Astrocyte of the hippocampus (primary cell): ENCODE measurements around the gene NR6A1.
A peak's percentile ranks its signal among the peaks of the same experiment; 100 is the strongest.

Source experiments
- DNase-seq: peaks from one replicate; pipeline ENCODE4 v3.0.0; 2011; ENCODE audit warnings: low read depth, low spot score

The NR6A1 gene

DNA sequence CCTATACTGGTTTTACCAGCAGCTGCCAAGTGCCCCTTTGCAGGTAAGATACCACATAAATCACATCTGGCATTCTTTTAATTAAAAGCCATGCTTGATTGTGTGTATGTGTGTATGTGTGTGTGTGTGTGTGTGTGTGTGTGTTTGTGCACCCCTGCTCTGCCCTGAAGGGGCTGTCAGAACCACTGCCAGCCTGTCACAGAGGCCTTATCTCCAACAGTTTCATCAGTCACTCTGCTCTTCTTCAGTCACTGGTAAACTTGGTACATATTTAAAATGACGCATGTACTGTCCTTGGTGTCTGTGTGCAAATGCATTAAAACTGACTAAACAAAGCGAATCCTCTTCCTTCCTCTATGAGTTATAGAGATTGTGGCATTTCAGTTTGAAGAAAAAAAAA, 244.9 kb downstream of the NR6A1 start:
- no peak for DNase-seq

- no peak for DNase-seq
These were observed 248.7 kb downstream of the NR6A1 start for GRCh38 chr9:124522121-124523098.

GRCh38 chr9:124521142-124521541, 250.0 kb downstream of the NR6A1 start:
- DNase-seq = no peak

GRCh38 chr9:124520206-124520596, 250.9 kb downstream of the NR6A1 start:
- no peak for DNase-seq

- no peak for DNase-seq
These were observed 253.0 kb downstream of the NR6A1 start for GRCh38 chr9:124518116-124518515.

- no peak for DNase-seq
These were observed 253.5 kb downstream of the NR6A1 start for GRCh38 chr9:124517600-124517999.

GRCh38 chr9:124514874-124515273, 256.2 kb downstream of the NR6A1 start:
- DNase-seq = no peak

GRCh38 chr9:124514125-124514524, 257.0 kb downstream of the NR6A1 start:
- DNase-seq = no peak

- peak; percentile 40 for DNase-seq
These were observed 257.6 kb downstream of the NR6A1 start for GRCh38 chr9:124513376-124513994.

DNA sequence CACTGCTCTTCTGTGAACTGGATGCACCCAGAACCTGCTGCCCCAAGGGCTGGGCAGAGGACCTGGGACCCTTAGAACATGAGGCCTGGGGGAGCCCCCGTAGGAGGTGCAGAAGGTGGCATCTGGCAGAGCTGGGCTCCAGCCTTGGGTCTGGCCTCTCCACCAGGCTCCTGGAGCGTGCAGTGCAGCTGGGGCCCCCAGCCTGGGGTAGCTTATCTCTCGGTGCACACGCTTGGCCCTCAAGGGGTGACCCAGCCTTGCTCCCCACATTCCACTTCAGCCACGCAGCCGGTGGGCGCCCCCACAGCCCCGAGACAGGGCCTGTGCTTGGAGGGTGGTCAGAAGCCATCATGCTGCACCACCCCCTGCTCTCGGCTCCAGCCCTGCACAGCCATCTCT, 258.3 kb downstream of the NR6A1 start:
- no peak for DNase-seq

GRCh38 chr9:124511891-124512805, 259.0 kb downstream of the NR6A1 start:
- no peak for DNase-seq

GRCh38 chr9:124511426-124511840, 259.7 kb downstream of the NR6A1 start:
- DNase-seq = peak; percentile 24

GRCh38 chr9:124510650-124511425, 260.3 kb downstream of the NR6A1 start:
- no peak for DNase-seq

DNA sequence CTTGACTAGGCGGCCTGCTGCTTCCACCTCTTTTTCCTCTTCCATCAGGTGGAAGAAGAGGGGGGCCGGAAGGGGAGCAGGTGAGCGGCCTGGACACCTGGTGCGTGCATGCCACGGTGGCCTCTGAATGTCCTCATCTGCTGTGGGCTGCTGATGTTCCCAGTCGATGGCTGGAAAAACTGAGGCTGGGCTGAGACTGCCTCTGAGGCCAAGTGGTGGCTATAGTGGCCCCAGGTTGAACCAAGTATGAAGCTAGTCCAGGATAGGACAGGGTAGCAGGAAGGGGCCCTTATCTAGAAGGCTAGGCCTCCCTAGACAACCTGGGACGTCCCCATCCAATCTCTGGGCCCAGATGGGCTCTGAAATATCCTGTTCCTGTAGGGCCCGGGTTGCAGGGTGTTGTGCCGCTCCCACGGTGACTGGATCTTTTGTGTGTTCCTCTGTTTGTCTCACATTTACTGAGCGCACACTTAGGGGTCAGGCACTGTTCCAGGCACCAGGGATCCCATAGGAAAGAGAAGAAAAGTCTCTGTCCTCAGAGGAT, 263.2 kb downstream of the NR6A1 start:
- no peak for DNase-seq

DNA sequence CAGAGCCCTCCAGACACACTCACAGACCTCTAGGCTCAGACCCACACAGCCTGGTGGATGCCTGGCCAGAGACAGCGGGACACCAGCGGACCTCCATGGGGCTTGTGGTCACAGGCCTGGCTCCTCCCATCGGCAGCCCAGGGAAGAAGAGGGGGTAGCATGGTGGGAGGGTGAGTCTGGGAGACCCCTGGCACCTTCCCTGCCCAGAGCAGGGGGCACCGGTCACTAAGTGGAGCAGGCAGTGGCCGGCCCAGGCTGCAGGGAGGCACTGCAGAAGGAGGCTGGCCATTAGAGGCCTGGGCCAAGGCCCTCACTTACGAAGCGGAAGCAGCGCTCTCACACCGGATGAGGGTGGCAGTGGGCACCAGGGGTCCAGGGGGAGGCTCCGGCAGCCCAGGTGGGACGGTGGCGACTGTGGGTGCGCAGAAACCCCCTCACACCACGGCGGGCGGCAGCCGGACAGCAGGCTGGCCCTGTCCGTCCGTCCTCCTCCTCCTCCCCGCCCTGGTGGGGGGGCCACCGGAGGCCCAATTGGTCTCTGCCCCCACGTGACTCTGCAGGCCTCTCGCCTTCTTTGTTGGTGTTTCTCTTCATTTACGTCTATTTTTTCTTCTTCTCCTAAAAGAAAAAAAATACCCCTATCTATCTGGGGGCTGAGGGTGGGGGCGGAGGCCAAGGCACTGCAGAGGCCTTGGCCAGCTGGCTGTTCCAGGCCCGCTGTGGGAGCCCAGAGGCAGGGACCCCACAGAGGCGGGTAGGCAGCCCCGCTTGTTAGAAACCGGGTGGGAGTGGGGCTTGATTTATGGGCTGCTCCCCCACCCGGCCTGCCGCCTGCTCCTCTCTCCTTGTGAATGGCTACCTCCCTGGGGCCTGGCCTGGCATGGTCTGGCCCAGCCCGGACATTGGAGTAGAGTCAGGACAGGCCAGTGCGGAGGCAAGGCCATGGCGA, 263.9 kb downstream of the NR6A1 start, which contains the start of gene NR5A1:
Gene NR5A1, minus strand, starts transcription at position 469 of the 949 bp plus-strand sequence. CDS start 4,004 bp downstream, outside the sequence.
- DNase-seq = no peak

DNA sequence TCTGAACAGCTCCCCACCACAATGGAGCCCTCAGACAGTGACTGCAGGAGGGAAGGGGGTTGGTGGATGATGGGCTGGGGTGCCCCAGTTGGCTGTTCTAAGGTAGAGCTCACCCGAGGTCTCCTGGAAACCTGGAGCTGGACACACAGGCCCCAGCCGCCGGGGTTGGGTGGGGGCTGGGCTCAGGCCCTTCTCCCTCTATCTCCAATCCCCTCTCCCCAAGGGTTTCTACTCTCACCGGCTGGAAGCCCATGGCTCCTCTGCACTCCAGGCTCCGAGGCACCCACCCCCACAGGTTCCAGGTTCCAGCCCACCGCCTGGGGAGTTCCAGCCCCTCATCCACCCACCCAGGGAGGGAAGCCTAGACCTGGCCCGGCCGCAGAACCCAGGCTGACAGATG, 264.7 kb downstream of the NR6A1 start:
- DNase-seq = no peak

DNA sequence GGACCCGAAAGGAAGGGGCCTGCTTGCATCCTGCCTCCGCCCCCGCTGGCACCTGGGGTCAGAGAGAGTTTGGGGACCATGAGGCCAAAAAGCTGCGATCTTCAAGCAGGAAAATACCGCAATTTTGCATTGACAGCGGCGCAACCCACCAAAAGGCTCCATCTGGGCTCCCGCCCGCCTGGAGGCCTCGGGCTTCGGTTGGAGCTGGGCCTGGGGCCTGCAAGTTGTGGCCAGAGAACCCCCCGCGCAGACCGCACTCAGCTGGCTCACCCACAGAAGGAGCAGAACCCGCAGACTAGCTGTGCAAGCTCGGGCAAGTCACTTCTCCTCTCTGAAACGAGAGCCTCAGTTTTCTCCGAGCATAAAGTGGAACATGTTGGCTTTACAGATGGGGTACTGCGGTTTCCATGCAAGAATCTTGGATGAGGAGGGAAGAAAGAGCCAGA, 265.2 kb downstream of the NR6A1 start:
- no peak for DNase-seq

DNA sequence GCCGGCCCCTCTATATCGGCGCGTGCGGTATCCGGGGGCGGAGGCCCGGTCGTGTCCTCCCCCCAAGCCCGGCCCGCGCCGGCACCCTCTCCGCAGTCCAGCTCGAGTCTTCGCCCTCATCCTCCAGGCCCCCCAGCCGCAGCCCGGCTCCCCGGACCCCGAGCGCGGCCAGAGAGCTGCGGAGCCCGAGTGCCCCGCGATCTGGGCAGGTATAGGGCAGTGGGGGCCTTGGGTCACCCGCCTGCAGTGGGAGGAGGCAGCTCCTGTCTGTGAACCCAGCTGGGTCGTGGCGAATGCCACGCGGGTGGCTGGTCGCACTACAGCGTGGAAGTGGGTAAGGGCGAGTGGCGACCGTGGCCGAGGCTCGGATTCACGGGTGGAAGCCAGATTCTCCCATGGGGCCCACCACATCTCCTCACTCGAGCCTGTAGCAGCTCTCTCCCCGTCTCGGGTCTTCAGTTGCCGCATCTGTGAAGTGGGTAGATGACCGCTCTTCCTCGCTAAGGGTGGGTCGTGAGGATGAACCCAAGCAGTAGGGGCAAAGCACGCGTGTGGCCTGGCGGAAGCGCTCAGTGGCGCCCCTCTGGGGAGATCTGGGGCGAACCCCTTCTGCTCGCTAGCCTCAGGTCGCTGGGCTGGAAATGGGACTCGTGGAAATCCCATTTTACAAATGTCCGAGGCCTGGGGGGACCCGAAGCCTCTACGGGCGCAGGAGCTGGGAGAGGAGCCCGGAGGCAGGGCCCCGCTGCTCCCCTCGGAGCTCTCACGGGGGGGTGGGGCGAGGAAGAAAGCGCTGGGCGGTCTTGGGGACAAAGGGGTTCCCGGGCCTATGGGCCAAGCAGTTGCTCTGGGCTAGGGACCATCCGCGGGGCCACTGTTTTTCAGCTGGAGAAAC, 265.9 kb downstream of the NR6A1 start:
- DNase-seq = no peak
